Effector memory CD8-positive, alpha-beta T cell (primary cell): ENCODE results near the gene CES3.
A peak's percentile ranks its signal among the peaks of the same experiment; 100 is the strongest.

ENCODE experiments used
- ATAC-seq: fragments of 150-1000 bp; cut with Tn5 transposase; replicated peaks from 2 replicates; pipeline ENCODE4 v1.10.0; 2021; ENCODE audit warnings: mild to moderate bottlenecking, moderate library complexity
- DNase-seq, 3 experiments: peaks; one replicate each; pipeline ENCODE4 v3.0.0; 2021
- H3K27ac Mint-ChIP-seq, 2 donors: one replicate each; pipeline ENCODE4 v1.8.0; 2022; ENCODE audit warnings: mild to moderate bottlenecking in 2 of 2, mixed read lengths in 2 of 2, moderate library complexity in 2 of 2
- H3K27me3 Mint-ChIP-seq, 2 donors: one replicate each; pipeline ENCODE4 v1.8.0; 2022; ENCODE audit warnings: mixed read lengths in 2 of 2
- H3K36me3 Mint-ChIP-seq: one replicate; pipeline ENCODE4 v1.8.0; 2022; ENCODE audit warnings: mild to moderate bottlenecking, moderate library complexity, mixed read lengths; ENCODE audit not compliant: insufficient read depth
- H3K4me1 Mint-ChIP-seq, 2 donors: one replicate each; pipeline ENCODE4 v1.8.0; 2022; ENCODE audit warnings: low read depth in 2 of 2, mixed read lengths in 2 of 2
- H3K4me3 Mint-ChIP-seq, 2 donors: one replicate each; pipeline ENCODE4 v1.8.0; 2022; ENCODE audit warnings: mild to moderate bottlenecking in 2 of 2, mixed read lengths in 2 of 2, moderate library complexity in 2 of 2
- H3K9me3 Mint-ChIP-seq, 2 donors: one replicate each; pipeline ENCODE4 v1.8.0; 2022; ENCODE audit warnings: mixed read lengths in 2 of 2
- total RNA-seq, 9 experiments: gene quantifications; one replicate each; lab custom pipeline; 2026; lab: John Stamatoyannopoulos, UW

The CES3 gene, protein sequence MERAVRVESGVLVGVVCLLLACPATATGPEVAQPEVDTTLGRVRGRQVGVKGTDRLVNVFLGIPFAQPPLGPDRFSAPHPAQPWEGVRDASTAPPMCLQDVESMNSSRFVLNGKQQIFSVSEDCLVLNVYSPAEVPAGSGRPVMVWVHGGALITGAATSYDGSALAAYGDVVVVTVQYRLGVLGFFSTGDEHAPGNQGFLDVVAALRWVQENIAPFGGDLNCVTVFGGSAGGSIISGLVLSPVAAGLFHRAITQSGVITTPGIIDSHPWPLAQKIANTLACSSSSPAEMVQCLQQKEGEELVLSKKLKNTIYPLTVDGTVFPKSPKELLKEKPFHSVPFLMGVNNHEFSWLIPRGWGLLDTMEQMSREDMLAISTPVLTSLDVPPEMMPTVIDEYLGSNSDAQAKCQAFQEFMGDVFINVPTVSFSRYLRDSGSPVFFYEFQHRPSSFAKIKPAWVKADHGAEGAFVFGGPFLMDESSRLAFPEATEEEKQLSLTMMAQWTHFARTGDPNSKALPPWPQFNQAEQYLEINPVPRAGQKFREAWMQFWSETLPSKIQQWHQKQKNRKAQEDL
- 0 to 1.0 (median 0.17) reads per million in 9 experiments for total RNA-seq

DNA sequence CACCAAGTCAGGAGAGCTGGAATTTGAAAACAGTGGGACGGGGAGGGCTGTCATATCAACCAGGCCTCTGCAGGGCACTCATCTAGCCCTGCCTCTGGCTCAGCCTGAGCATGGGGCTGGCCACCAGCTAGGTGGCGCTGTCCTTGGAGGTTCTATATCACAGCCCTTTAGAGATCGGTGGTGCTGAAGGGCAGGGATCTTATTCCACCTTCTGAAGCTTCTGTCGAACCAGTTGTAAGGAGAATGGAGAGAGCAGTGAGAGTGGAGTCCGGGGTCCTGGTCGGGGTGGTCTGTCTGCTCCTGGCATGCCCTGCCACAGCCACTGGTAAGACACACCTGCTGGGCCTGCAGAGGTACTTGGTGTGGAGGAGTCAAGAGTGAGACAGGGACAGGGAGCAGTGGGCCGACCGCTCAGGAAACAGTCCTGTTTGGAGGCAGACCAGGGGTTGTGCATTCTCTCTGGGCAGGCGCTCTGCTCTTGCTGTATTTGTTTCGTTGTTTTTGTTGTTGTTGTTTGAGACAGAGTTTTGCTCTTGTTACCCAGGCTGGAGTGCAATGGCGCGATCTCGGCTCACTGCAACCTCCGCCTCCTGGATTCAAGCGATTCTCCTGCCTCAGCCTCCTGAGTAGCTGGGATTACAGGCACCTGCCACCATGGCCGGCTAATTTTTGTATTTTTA, at the start of gene CES3:
Gene CES3, plus strand, starts transcription at position 202 of the 680 bp plus-strand sequence. Its CDS starts 42 bp downstream, at position 244.
- no peak within 1 kb of the TSS for H3K4me3 Mint-ChIP-seq
- H3K36me3 Mint-ChIP-seq = no peaks in the 10 kb centered on the region
- peak; percentile 42 to 47 (median 44) for DNase-seq
- peaks cover 0 to 5% of the 10 kb centered on the region in 2 donors for H3K4me1 Mint-ChIP-seq
- H3K27ac Mint-ChIP-seq = peak within 1 kb of the TSS in 1 of 2 donors; percentile 76
- peaks cover 7 to 25% of the 10 kb centered on the region in 2 donors for H3K27me3 Mint-ChIP-seq
- peak; percentile 96 for ATAC-seq
- H3K9me3 Mint-ChIP-seq = no peaks in the 10 kb centered on the region

GRCh38 chr16:66911801-66912200, 49.3 kb upstream of the CES3 start:
- no peak overlapping the region for H3K27ac Mint-ChIP-seq
- H3K4me1 Mint-ChIP-seq = no peaks in the 10 kb centered on the region
- no peak for DNase-seq
- H3K36me3 Mint-ChIP-seq = peaks cover 6% of the 10 kb centered on the region
- peaks cover 0 to 13% of the 10 kb centered on the region in 2 donors for H3K27me3 Mint-ChIP-seq
- ATAC-seq = no peak
- H3K4me3 Mint-ChIP-seq = no peak overlapping the region
- no peaks in the 10 kb centered on the region for H3K9me3 Mint-ChIP-seq

DNA sequence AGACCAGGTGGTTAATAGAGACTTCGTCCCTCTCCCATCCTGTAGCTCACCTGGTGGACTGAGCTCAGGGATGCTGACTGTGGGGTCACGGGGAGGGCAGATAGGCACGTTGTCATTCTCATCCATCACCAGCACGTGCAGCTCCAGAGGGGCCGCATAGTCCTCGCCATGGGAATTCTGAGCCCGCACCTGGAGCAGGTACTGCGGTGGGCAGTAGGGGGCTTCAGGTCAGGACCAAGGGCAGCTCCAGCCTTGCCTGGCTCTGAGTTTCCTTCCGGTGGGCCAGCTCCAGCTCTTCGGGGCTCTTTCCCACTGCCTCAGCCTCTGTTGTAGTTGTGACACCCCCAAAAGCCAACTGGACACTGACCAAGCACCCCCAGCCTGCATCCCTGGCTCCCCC, 48.0 kb upstream of the CES3 start:
- Mint-ChIP-seq H3K27ac (no peak overlapping the region), H3K36me3 (peaks cover 6% of the 10 kb centered on the region), H3K4me3 (no peak overlapping the region), H3K9me3 (no peaks in the 10 kb centered on the region), H3K4me1 (no peaks in the 10 kb centered on the region), H3K27me3 (peaks cover 0 to 17% of the 10 kb centered on the region in 2 donors)
- ATAC-seq (no peak), DNase-seq (no peak)

GRCh38 chr16:66913711-66914110, 47.4 kb upstream of the CES3 start:
- no peaks in the 10 kb centered on the region for H3K36me3 Mint-ChIP-seq
- H3K4me3 Mint-ChIP-seq = no peak overlapping the region

GRCh38 chr16:66914541-66914940, 46.5 kb upstream of the CES3 start:
- ATAC-seq = no peak
- no peaks in the 10 kb centered on the region for H3K4me1 Mint-ChIP-seq
- no peak for DNase-seq
- H3K27me3 Mint-ChIP-seq = peaks cover 0 to 32% of the 10 kb centered on the region in 2 donors
- no peaks in the 10 kb centered on the region for H3K9me3 Mint-ChIP-seq
- H3K4me3 Mint-ChIP-seq = no peak overlapping the region
- no peak overlapping the region for H3K27ac Mint-ChIP-seq
- no peaks in the 10 kb centered on the region for H3K36me3 Mint-ChIP-seq

More at GRCh38 chr16:66913711-66914110, 47.4 kb upstream of the CES3 start:
- Mint-ChIP-seq H3K27ac (no peak overlapping the region), H3K27me3 (peaks cover 0 to 23% of the 10 kb centered on the region in 2 donors), H3K4me1 (no peaks in the 10 kb centered on the region), H3K9me3 (no peaks in the 10 kb centered on the region)
- DNase-seq (no peak), ATAC-seq (no peak)

DNA sequence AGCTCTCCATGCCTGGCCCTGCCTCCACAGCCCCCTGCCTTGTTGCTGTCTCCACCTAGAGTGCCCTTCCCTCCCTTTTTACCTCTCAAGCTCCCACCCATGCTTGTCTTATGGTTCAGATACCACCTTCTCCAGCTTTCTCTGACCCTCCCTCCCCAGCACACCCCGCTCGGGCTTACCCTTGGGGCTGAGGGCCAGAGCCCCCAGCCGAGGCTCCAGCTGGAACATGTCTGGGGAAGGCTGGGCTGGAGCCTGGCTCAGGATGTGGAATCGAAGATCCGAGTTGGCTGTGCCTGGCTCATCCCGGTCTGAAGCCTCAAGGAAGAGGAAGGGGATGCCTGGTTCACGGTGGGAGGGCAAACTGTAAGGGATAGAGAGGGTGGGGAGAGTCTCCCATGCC, 46.0 kb upstream of the CES3 start:
- DNase-seq (no peak), ATAC-seq (no peak)
- H3K27ac Mint-ChIP-seq = no peak overlapping the region
- no peaks in the 10 kb centered on the region for H3K4me1 Mint-ChIP-seq
- H3K9me3 Mint-ChIP-seq = no peaks in the 10 kb centered on the region
- H3K27me3 Mint-ChIP-seq = peaks cover 0 to 37% of the 10 kb centered on the region in 2 donors
- no peak overlapping the region for H3K4me3 Mint-ChIP-seq
- no peaks in the 10 kb centered on the region for H3K36me3 Mint-ChIP-seq

GRCh38 chr16:66916518-66916917, 44.5 kb upstream of the CES3 start:
- Mint-ChIP-seq H3K9me3 (no peaks in the 10 kb centered on the region), H3K36me3 (no peaks in the 10 kb centered on the region), H3K27me3 (peaks cover 0 to 46% of the 10 kb centered on the region in 2 donors), H3K27ac (no peak overlapping the region), H3K4me3 (no peak overlapping the region), H3K4me1 (no peaks in the 10 kb centered on the region)
- ATAC-seq (no peak), DNase-seq (no peak)

DNA sequence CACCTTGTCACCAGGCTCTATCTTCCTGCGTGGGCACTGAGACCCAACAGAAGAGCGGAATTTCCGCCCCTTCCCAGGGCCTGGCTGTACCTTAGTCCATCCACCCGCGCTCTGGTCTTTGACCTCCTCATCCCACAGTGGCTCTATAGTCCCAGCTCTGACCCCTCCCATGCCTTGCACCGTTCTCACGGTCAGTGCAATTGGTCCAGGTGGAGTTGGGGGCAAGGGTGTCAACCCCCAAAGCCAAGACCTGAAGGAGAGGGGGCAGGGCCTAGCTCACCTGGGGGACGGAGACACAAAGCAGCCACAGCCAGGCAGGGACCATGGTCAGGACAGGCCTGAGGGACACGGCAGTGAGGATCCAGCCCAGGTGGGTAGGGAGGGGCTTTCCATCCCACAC, 43.3 kb upstream of the CES3 start:
- H3K27me3 Mint-ChIP-seq = peaks cover 0 to 43% of the 10 kb centered on the region in 2 donors
- DNase-seq (no peak), ATAC-seq (no peak)
- no peaks in the 10 kb centered on the region for H3K9me3 Mint-ChIP-seq
- no peaks in the 10 kb centered on the region for H3K36me3 Mint-ChIP-seq
- no peak overlapping the region for H3K4me3 Mint-ChIP-seq
- no peak overlapping the region for H3K27ac Mint-ChIP-seq
- no peaks in the 10 kb centered on the region for H3K4me1 Mint-ChIP-seq

GRCh38 chr16:66918355-66918754, 42.7 kb upstream of the CES3 start:
- DNase-seq = no peak
- no peaks in the 10 kb centered on the region for H3K9me3 Mint-ChIP-seq
- no peak overlapping the region for H3K27ac Mint-ChIP-seq
- H3K27me3 Mint-ChIP-seq = peaks cover 6 to 49% of the 10 kb centered on the region in 2 donors
- ATAC-seq = no peak
- no peak overlapping the region for H3K4me3 Mint-ChIP-seq
- H3K36me3 Mint-ChIP-seq = no peaks in the 10 kb centered on the region
- no peaks in the 10 kb centered on the region for H3K4me1 Mint-ChIP-seq

DNA sequence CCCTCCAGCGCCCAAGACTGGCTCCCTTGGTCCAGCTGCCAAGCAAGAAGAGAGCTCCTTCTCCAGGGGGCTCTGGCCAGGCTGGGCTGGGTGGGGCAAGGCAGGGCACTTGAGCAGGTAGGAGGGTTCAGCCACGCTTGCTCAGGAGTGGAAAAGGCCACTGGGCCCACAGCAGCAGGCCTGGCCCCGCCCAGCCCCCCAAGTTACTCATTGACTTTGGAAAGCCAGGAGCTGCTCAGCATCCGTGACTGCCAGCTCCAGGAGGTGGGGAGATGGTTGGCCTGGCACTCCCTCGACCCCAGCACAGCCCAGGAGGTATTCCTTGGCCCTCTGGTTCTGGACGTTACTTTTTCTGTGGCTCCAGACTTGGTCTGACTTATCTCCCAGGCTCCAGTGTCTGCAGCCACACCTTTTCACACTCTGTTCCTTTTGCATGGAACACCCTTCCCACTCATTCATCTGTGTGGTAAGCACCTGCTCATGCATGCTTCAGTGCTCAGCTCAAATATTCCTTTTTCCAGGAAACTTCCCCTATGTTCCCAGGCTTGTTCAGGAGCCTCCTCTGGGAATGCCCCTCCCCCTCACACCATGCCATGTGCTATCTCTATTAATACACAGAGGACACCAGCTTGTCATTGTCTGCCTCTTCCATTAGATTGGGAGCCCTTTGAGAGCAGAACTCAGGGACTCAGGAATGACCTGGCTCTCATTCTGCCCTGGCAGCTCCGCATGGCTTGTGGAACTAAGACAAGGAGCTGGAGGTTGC, 42.1 kb upstream of the CES3 start, which contains the start of gene CDH16:
Gene CDH16, minus strand, starts transcription at position 83 of the 766 bp plus-strand sequence. CDS start 820 bp downstream, outside the sequence.
- H3K27me3 Mint-ChIP-seq = peaks cover 12 to 56% of the 10 kb centered on the region in 2 donors
- no peaks in the 10 kb centered on the region for H3K9me3 Mint-ChIP-seq
- no peak within 1 kb of the TSS for H3K4me3 Mint-ChIP-seq
- ATAC-seq (no peak), DNase-seq (no peak)
- no peaks in the 10 kb centered on the region for H3K36me3 Mint-ChIP-seq
- H3K27ac Mint-ChIP-seq = no peak within 1 kb of the TSS
- peaks cover 0 to 2% of the 10 kb centered on the region in 2 donors for H3K4me1 Mint-ChIP-seq

- DNase-seq (no peak), ATAC-seq (no peak)
- Mint-ChIP-seq H3K9me3 (no peaks in the 10 kb centered on the region), H3K27ac (no peak overlapping the region), H3K4me3 (no peak overlapping the region), H3K36me3 (no peaks in the 10 kb centered on the region), H3K27me3 (peaks cover 16 to 63% of the 10 kb centered on the region in 2 donors), H3K4me1 (peaks cover 0 to 2% of the 10 kb centered on the region in 2 donors)
These were observed 41.3 kb upstream of the CES3 start for GRCh38 chr16:66919569-66920298.

DNA sequence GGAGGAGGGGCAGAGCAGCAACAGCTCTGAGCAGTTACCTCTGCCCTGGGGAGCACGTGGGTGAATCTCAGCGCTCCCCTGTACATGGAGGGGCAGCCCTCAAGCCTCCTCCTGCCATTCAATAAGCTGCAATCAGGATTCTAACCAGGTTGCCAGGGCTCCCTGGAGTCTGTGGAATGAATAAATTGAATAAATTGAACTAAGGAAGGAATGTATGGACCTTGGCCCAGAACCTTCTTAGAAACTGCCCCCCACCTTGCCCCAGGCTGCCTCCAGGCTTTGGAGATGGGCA, 40.8 kb upstream of the CES3 start:
- H3K27ac Mint-ChIP-seq = no peak overlapping the region
- DNase-seq (no peak), ATAC-seq (no peak)
- no peaks in the 10 kb centered on the region for H3K36me3 Mint-ChIP-seq
- peaks cover 17 to 68% of the 10 kb centered on the region in 2 donors for H3K27me3 Mint-ChIP-seq
- no peaks in the 10 kb centered on the region for H3K9me3 Mint-ChIP-seq
- H3K4me1 Mint-ChIP-seq = peaks cover 0 to 2% of the 10 kb centered on the region in 2 donors
- H3K4me3 Mint-ChIP-seq = no peak overlapping the region
